ENCODE data around the gene DNAJB6. TPM values are rescaled to one million over a fixed set of nuclear protein-coding genes. Genes with fewer than 3 reads are reported as not detected.

The DNAJB6 gene
- total RNA-seq, 2 experiments from 2014 or later = 56.4 to 65.9 TPM

GRCh38 chr7:157400171-157400860 is 63.5 kb downstream of the DNAJB6 start:
- no peak overlapping the region for H2AFZ ChIP-seq (ENCODE audit: low read length)
- no peaks in the 10 kb centered on the region for H3K4me1 ChIP-seq (ENCODE audit: insufficient read depth, low read length, poor library complexity, severe bottlenecking)
- H3K9me3 ChIP-seq (ENCODE audit: low read length) = no peaks in the 10 kb centered on the region
- no peaks in the 10 kb centered on the region for H3K79me2 ChIP-seq (ENCODE audit: insufficient read depth, low read depth, low read length)
- H3K4me3 ChIP-seq (ENCODE audit: low read depth, low read length, poor library complexity, severe bottlenecking) = no peak overlapping the region
- no peaks in the 10 kb centered on the region for H3K9me2 ChIP-seq (ENCODE audit: insufficient read depth, low read length)
- ChIA-PET POLR2A (no interaction called here), CTCF (ENCODE audit: unreplicated experiment) (no interaction called here)
- H3K36me3 ChIP-seq (ENCODE audit: insufficient read depth, low read length) = peaks cover 58% of the 10 kb centered on the region
- intact Hi-C loops (cut with micrococcal nuclease; ENCODE audit: unreplicated experiment) = no loop called here
- H3K4me2 ChIP-seq (ENCODE audit: low read length) = no peak overlapping the region
- no peak overlapping the region for H3K27ac ChIP-seq (ENCODE audit: low read depth, low read length, poor library complexity, severe bottlenecking)
- TF ChIP-seq EZH2phosphoT487 (IDR thresholded peaks at IDR 0.05; ENCODE audit: borderline replicate concordance, low read depth, low read length) (no peak), CTCF (conservative IDR thresholded peaks at IDR 0.05; ENCODE audit: low read length) (no peak)
- no peak for DNase-seq (ENCODE audit: low spot score)
- no TSS peak for BruUV-seq (replicated peaks)
- H4K20me1 ChIP-seq (ENCODE audit: insufficient read depth, low read length) = no peaks in the 10 kb centered on the region

- POLR2A ChIA-PET = interaction anchor here (0.6 kb wide), 1 partner anchor 15 kb away, joined by 3 read pairs; no protein-coding TSS in a partner anchor
- H3K4me3 ChIP-seq (ENCODE audit: low read depth, low read length, poor library complexity, severe bottlenecking) = no peak overlapping the region
- H3K27ac ChIP-seq (ENCODE audit: low read depth, low read length, poor library complexity, severe bottlenecking) = no peak overlapping the region
- CTCF ChIA-PET (ENCODE audit: unreplicated experiment) = no interaction called here
- no peak overlapping the region for H2AFZ ChIP-seq (ENCODE audit: low read length)
- TF ChIP-seq CTCF (conservative IDR thresholded peaks at IDR 0.05; ENCODE audit: low read length) (no peak), EZH2phosphoT487 (IDR thresholded peaks at IDR 0.05; ENCODE audit: borderline replicate concordance, low read depth, low read length) (no peak)
- H3K4me1 ChIP-seq (ENCODE audit: insufficient read depth, low read length, poor library complexity, severe bottlenecking) = no peaks in the 10 kb centered on the region
- H4K20me1 ChIP-seq (ENCODE audit: insufficient read depth, low read length) = no peaks in the 10 kb centered on the region
- no peak for DNase-seq (ENCODE audit: low spot score)
- H3K9me2 ChIP-seq (ENCODE audit: insufficient read depth, low read length) = no peaks in the 10 kb centered on the region
- H3K9me3 ChIP-seq (ENCODE audit: low read length) = no peaks in the 10 kb centered on the region
- peaks cover 53% of the 10 kb centered on the region for H3K36me3 ChIP-seq (ENCODE audit: insufficient read depth, low read length)
- no peak overlapping the region for H3K4me2 ChIP-seq (ENCODE audit: low read length)
- no peaks in the 10 kb centered on the region for H3K79me2 ChIP-seq (ENCODE audit: insufficient read depth, low read depth, low read length)
- BruUV-seq (replicated peaks) = no TSS peak
- intact Hi-C loops (cut with micrococcal nuclease; ENCODE audit: unreplicated experiment) = no loop called here
Observed at GRCh38 chr7:157401567-157402387, 65.0 kb downstream of the DNAJB6 start.

- Histone ChIP-seq H3K36me3 (ENCODE audit: insufficient read depth, low read length) (peaks cover 51% of the 10 kb centered on the region), H3K27ac (ENCODE audit: low read depth, low read length, poor library complexity, severe bottlenecking) (no peak overlapping the region), H4K20me1 (ENCODE audit: insufficient read depth, low read length) (no peaks in the 10 kb centered on the region), H3K4me2 (ENCODE audit: low read length) (no peak overlapping the region), H3K4me1 (ENCODE audit: insufficient read depth, low read length, poor library complexity, severe bottlenecking) (no peaks in the 10 kb centered on the region), H3K9me2 (ENCODE audit: insufficient read depth, low read length) (no peaks in the 10 kb centered on the region), H3K79me2 (ENCODE audit: insufficient read depth, low read depth, low read length) (no peaks in the 10 kb centered on the region), H3K9me3 (ENCODE audit: low read length) (no peaks in the 10 kb centered on the region), H2AFZ (ENCODE audit: low read length) (no peak overlapping the region), H3K4me3 (ENCODE audit: low read depth, low read length, poor library complexity, severe bottlenecking) (no peak overlapping the region)
- TF ChIP-seq CTCF (conservative IDR thresholded peaks at IDR 0.05; ENCODE audit: low read length) (no peak), EZH2phosphoT487 (IDR thresholded peaks at IDR 0.05; ENCODE audit: borderline replicate concordance, low read depth, low read length) (no peak)
- DNase-seq (ENCODE audit: low spot score) = no peak
- CTCF ChIA-PET (ENCODE audit: unreplicated experiment) = no interaction called here
- POLR2A ChIA-PET = no interaction called here
- no TSS peak for BruUV-seq (replicated peaks)
- intact Hi-C loops (cut with micrococcal nuclease; ENCODE audit: unreplicated experiment) = no loop called here
Observed at GRCh38 chr7:157402388-157402703, 65.5 kb downstream of the DNAJB6 start.
